BJ (cell line): ENCODE measurements around the gene KLK8. TPM values are rescaled to one million over a fixed set of nuclear protein-coding genes. Genes with fewer than 3 reads are reported as not detected.

Experiments used
- CTCF ChIA-PET: fragments of 350-600 bp; formaldehyde crosslinking; extraction: SDS; loops from one replicate; lab custom pipeline; 2021; ENCODE audit warnings: antibody characterized with exemption, inconsistent platforms; lab: Yijun Ruan, JAX
- POLR2A ChIA-PET: fragments of 300-600 bp; sonication (Branson Sonifier 250); formaldehyde crosslinking; extraction: SDS; loops from one replicate; lab custom pipeline; 2021; ENCODE audit warnings: antibody characterized with exemption; lab: Charles Lee
- DNase-seq: peaks from one replicate; pipeline ENCODE4 v3.0.0-alpha.2; 2011; ENCODE audit warnings: low read depth
- H3K27me3 ChIP-seq: 2 replicates; pipeline ENCODE4 v1.6.0; 2011; ENCODE audit warnings: low read length; ENCODE audit not compliant: control insufficient read depth, insufficient read depth
- H3K36me3 ChIP-seq: 2 replicates; pipeline ENCODE4 v1.5.1; 2011; ENCODE audit warnings: low read length; ENCODE audit not compliant: control insufficient read depth, insufficient read depth
- H3K4me3 ChIP-seq: 2 replicates; pipeline ENCODE4 v1.5.1; 2011; ENCODE audit warnings: low read depth, mild to moderate bottlenecking, control low read depth, low read length
- polyA plus RNA-seq: library from polyadenylated mRNA; depleted of rRNA; stranded (reverse); fragments of >200 nt; gene quantifications from 2 replicates; pipeline ENCODE4 v1.2.3, GENCODE V29; 2011
- TF ChIP-seq, protein P1 (sequence below): IDR thresholded peaks from 2 replicates; pipeline ENCODE4 v1.5.1; 2011; ENCODE audit warnings: low read depth, mild to moderate bottlenecking, control low read depth, inconsistent platforms, low read length, moderate library complexity; ENCODE audit not compliant: insufficient read depth

The KLK8 gene
- polyA plus RNA-seq, 1 experiment: not detected

DNA sequence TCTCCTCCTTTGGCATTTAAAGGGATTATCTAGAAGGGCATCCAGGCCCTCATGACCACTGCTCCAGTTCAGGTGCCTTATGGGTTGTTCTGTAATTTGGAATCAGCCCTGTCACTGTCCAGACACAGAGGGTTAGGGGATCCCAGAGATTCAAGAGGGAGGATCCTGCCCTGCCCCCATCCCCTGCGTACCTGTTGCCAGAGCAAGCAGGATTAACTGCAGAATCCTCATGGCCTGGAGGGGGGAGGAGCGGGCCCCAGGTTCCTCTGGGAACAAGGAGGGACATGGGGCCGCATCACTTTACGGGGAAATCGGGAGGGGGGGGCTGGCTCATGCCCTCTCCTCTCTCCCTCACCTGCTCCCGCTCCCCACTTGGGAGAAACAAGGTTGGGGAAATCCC is 24.0 kb upstream of the KLK8 start:
- POLR2A ChIA-PET: no interaction called here

GRCh38 chr19:51024924-51025323 is 23.5 kb upstream of the KLK8 start:
- peaks cover 4% of the 10 kb centered on the region; the same call in 1 of the 2 replicates for H3K27me3 ChIP-seq
- TF ChIP-seq, protein P1, sequence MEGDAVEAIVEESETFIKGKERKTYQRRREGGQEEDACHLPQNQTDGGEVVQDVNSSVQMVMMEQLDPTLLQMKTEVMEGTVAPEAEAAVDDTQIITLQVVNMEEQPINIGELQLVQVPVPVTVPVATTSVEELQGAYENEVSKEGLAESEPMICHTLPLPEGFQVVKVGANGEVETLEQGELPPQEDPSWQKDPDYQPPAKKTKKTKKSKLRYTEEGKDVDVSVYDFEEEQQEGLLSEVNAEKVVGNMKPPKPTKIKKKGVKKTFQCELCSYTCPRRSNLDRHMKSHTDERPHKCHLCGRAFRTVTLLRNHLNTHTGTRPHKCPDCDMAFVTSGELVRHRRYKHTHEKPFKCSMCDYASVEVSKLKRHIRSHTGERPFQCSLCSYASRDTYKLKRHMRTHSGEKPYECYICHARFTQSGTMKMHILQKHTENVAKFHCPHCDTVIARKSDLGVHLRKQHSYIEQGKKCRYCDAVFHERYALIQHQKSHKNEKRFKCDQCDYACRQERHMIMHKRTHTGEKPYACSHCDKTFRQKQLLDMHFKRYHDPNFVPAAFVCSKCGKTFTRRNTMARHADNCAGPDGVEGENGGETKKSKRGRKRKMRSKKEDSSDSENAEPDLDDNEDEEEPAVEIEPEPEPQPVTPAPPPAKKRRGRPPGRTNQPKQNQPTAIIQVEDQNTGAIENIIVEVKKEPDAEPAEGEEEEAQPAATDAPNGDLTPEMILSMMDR: no peak
- ChIA-PET CTCF (no interaction called here), POLR2A (no interaction called here)
- H3K4me3 ChIP-seq: no peak overlapping the region
- no peaks in the 10 kb centered on the region for H3K36me3 ChIP-seq
- DNase-seq: no peak

More for the DNA sequence above, 24.0 kb upstream of the KLK8 start:
- H3K4me3 ChIP-seq: no peak overlapping the region
- no peak for DNase-seq
- TF ChIP-seq, protein P1: no peak
- no peaks in the 10 kb centered on the region for H3K36me3 ChIP-seq
- no peaks in the 10 kb centered on the region for H3K27me3 ChIP-seq
- CTCF ChIA-PET: no interaction called here

GRCh38 chr19:51023946-51024345 is 22.5 kb upstream of the KLK8 start:
- TF ChIP-seq, protein P1: no peak

DNA sequence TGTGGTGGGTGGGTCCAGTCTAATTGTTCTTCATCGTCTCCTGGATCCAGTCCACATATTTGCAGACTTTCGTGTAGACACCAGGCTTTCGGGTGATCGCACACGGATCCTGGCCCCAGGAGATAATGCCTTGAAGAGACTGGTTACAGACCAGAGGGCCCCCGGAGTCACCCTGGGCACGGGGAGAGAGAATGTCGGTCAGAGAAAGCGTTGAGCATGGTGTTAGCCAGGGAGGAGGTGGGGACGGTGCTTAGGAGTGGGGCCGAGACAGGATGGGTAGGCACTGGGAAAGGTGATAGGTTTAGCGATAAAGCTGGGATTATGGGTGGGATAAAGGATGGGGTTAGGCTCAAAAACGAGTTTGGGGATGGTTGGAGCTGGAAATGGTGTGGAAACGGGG is 21.1 kb upstream of the KLK8 start:
- POLR2A ChIA-PET: no interaction called here
- TF ChIP-seq, protein P1: no peak
- DNase-seq: no peak

More at GRCh38 chr19:51023946-51024345, 22.5 kb upstream of the KLK8 start:
- Histone ChIP-seq H3K27me3 (peaks cover 11% of the 10 kb centered on the region), H3K36me3 (no peaks in the 10 kb centered on the region), H3K4me3 (no peak overlapping the region)
- CTCF ChIA-PET: no interaction called here
- POLR2A ChIA-PET: no interaction called here
- DNase-seq: no peak

GRCh38 chr19:51020988-51021651 is 19.7 kb upstream of the KLK8 start:
- TF ChIP-seq, protein P1: peak; percentile 62
- no peak for DNase-seq
- CTCF ChIA-PET: interaction anchor here (0.7 to 1.1 kb wide), 4 partner anchors 22 to 99 kb away, joined by 3 to 6 read pairs (median 4); no protein-coding TSS in a partner anchor
- POLR2A ChIA-PET: interaction anchor here (0.5 kb wide), 1 partner anchor 636 kb away, joined by 3 read pairs; no protein-coding TSS in a partner anchor
- no peak overlapping the region for H3K4me3 ChIP-seq
- no peaks in the 10 kb centered on the region for H3K36me3 ChIP-seq
- H3K27me3 ChIP-seq: peaks cover 14% of the 10 kb centered on the region

More for the DNA sequence above, 21.1 kb upstream of the KLK8 start:
- Histone ChIP-seq H3K27me3 (peaks cover 11% of the 10 kb centered on the region), H3K36me3 (no peaks in the 10 kb centered on the region), H3K4me3 (no peak overlapping the region)
- CTCF ChIA-PET: no interaction called here
